IMR-90 (cell line): ENCODE results near the gene ITGB5. TPM values are rescaled to one million over a fixed set of nuclear protein-coding genes. Genes with fewer than 3 reads are reported as not detected.

Source experiments
- ATAC-seq: fragments of 200-7000 bp; cut with Tn5 transposase; 2 replicates; pipeline ENCODE4 v1.9.1; 2020; ENCODE audit warnings: low read depth, mild to moderate bottlenecking, moderate library complexity
- BruUV-seq: library from RNA; stranded (reverse); fragments of 400-500 nt; replicated peaks from 2 replicates; lab custom pipeline; 2021; lab: Mats Ljungman, UMichigan
- CTCF ChIA-PET: fragments of 300-600 bp; formaldehyde crosslinking; extraction: SDS; loops from one replicate; lab custom pipeline; 2021; ENCODE audit warnings: antibody characterized with exemption; lab: Yijun Ruan, JAX
- POLR2A ChIA-PET: fragments of 300-600 bp; sonication (Branson Sonifier 250); formaldehyde crosslinking; loops from one replicate; lab custom pipeline; 2022; ENCODE audit warnings: antibody characterized with exemption; ENCODE audit not compliant: unreplicated experiment; lab: Charles Lee
- DNase-seq: peaks from one replicate; pipeline ENCODE4 v3.0.0; 2013
- H2AFZ ChIP-seq: replicated peaks from 2 replicates; pipeline ENCODE3; 2013; ENCODE audit warnings: low read length, mild to moderate bottlenecking; ENCODE audit not compliant: poor library complexity
- H2AK5ac ChIP-seq: 2 replicates; pipeline ENCODE4 v1.6.1; 2013; ENCODE audit warnings: low read depth, low read length, inconsistent platforms
- H2AK9ac ChIP-seq: replicated peaks from 2 replicates; pipeline ENCODE3; 2013; ENCODE audit warnings: mild to moderate bottlenecking, low read depth, low read length, moderate library complexity; ENCODE audit not compliant: poor library complexity
- H2BK120ac ChIP-seq: 2 replicates; pipeline ENCODE4 v1.6.1; 2013; ENCODE audit warnings: low read depth, low read length, inconsistent platforms
- H2BK15ac ChIP-seq: 3 replicates; pipeline ENCODE4 v1.6.1; 2013; ENCODE audit warnings: low read depth, low read length, inconsistent platforms
- H2BK20ac ChIP-seq: 2 replicates; pipeline ENCODE4 v1.6.1; 2013; ENCODE audit warnings: low read depth, mild to moderate bottlenecking, inconsistent platforms, low read length, moderate library complexity
- H2BK5ac ChIP-seq: 2 replicates; pipeline ENCODE4 v1.6.1; 2013; ENCODE audit warnings: mild to moderate bottlenecking, low read depth, low read length, inconsistent platforms; ENCODE audit not compliant: poor library complexity, severe bottlenecking
- H3K14ac ChIP-seq: replicated peaks from 2 replicates; pipeline ENCODE4 v1.6.1; 2013; ENCODE audit warnings: low read depth, low read length, inconsistent platforms
- H3K18ac ChIP-seq: 2 replicates; pipeline ENCODE4 v1.6.1; 2013; ENCODE audit warnings: low read depth, low read length, control low read depth
- H3K23ac ChIP-seq: 2 replicates; pipeline ENCODE4 v1.6.1; 2013; ENCODE audit warnings: low read depth, low read length, inconsistent platforms
- H3K27ac ChIP-seq: 2 replicates; pipeline ENCODE4 v1.5.1; 2013; ENCODE audit warnings: mild to moderate bottlenecking, control low read depth, low read length; ENCODE audit not compliant: insufficient read depth
- H3K27me3 ChIP-seq: 2 replicates; pipeline ENCODE4 v1.6.1; 2013; ENCODE audit warnings: low read length; ENCODE audit not compliant: control insufficient read depth, insufficient read depth
- H3K36me3 ChIP-seq: 2 replicates; pipeline ENCODE4 v1.6.1; 2013; ENCODE audit warnings: low read length, mixed read lengths; ENCODE audit not compliant: control insufficient read depth, insufficient read depth
- H3K4ac ChIP-seq: 2 replicates; pipeline ENCODE4 v1.6.1; 2013; ENCODE audit warnings: low read depth, low read length, inconsistent platforms
- H3K4me1 ChIP-seq: 2 replicates; pipeline ENCODE4 v1.6.1; 2013; ENCODE audit warnings: low read length, mixed read lengths; ENCODE audit not compliant: control insufficient read depth, insufficient read depth
- H3K4me2 ChIP-seq: 2 replicates; pipeline ENCODE4 v1.6.1; 2013; ENCODE audit warnings: low read depth, mild to moderate bottlenecking, control low read depth, low read length, moderate library complexity
- H3K4me3 ChIP-seq: 2 replicates; pipeline ENCODE4 v1.5.1; 2013; ENCODE audit warnings: low read depth, mild to moderate bottlenecking, control low read depth, low read length, moderate library complexity; ENCODE audit not compliant: insufficient read depth
- H3K56ac ChIP-seq: 2 replicates; pipeline ENCODE4 v1.6.1; 2013; ENCODE audit warnings: low read length, inconsistent platforms; ENCODE audit not compliant: insufficient read depth; ENCODE audit errors: extremely low read depth
- H3K79me1 ChIP-seq, 2 experiments: 2 replicates each; pipeline ENCODE4 v1.6.1; 2013; ENCODE audit warnings: low read length in 2 of 2, inconsistent platforms in 1 of 2, low read depth in 1 of 2
- H3K9ac ChIP-seq: 2 replicates; pipeline ENCODE4 v1.6.1; 2013; ENCODE audit warnings: low read depth, low read length, control low read depth
- H3K9me1 ChIP-seq: 2 replicates; pipeline ENCODE4 v1.6.1; 2013; ENCODE audit warnings: low read length, inconsistent platforms; ENCODE audit not compliant: insufficient read depth
- H3K9me3 ChIP-seq: 2 replicates; pipeline ENCODE4 v1.6.1; 2013; ENCODE audit warnings: low read length; ENCODE audit not compliant: control insufficient read depth, insufficient read depth
- H4K20me1 ChIP-seq: 2 replicates; pipeline ENCODE4 v1.6.1; 2013; ENCODE audit warnings: low read length, inconsistent platforms; ENCODE audit not compliant: insufficient read depth
- H4K5ac ChIP-seq: 2 replicates; pipeline ENCODE4 v1.6.1; 2013; ENCODE audit warnings: mild to moderate bottlenecking, low read depth, low read length, control low read depth
- H4K8ac ChIP-seq, 2 experiments: 2 replicates each; pipeline ENCODE4 v1.6.1; 2013; ENCODE audit warnings: low read depth in 2 of 2, low read length in 2 of 2, control low read depth in 1 of 2, inconsistent platforms in 1 of 2
- H4K91ac ChIP-seq: 2 replicates; pipeline ENCODE4 v1.6.1; 2013; ENCODE audit warnings: low read depth, low read length, inconsistent platforms; ENCODE audit not compliant: insufficient read depth
- FOS ChIP-seq: fragments of 150-350 bp; IDR thresholded peaks from 2 replicates; pipeline ENCODE4 v1.6.1; 2016; ENCODE audit warnings: low read depth, low read length
- MXI1 ChIP-seq: IDR thresholded peaks from 2 replicates; pipeline ENCODE4 v1.6.1; 2012; ENCODE audit warnings: low read depth, mild to moderate bottlenecking, low read length, moderate library complexity, borderline replicate concordance
- RAD21 ChIP-seq: IDR thresholded peaks from 2 replicates; pipeline ENCODE4 v1.6.1; 2012; ENCODE audit warnings: low read length, improper control_type of control experiment
- RCOR1 ChIP-seq: IDR thresholded peaks from 2 replicates; pipeline ENCODE4 v1.6.1; 2012; ENCODE audit warnings: mild to moderate bottlenecking, low read length, improper control_type of control experiment; ENCODE audit not compliant: insufficient replicate concordance
- RFX5 ChIP-seq: IDR thresholded peaks from 2 replicates; pipeline ENCODE4 v1.8.0; 2012; ENCODE audit warnings: low read depth, mild to moderate bottlenecking, low read length, moderate library complexity
- SMC3 ChIP-seq: fragments of 150-350 bp; IDR thresholded peaks from 2 replicates; pipeline ENCODE4 v1.6.1; 2016; ENCODE audit warnings: low read depth, mild to moderate bottlenecking, antibody characterized with exemption, low read length, moderate library complexity
- dilution Hi-C: fragments of 300-500 bp; cut with HindIII; formaldehyde crosslinking; loops from one replicate; pipeline ENCODE4 v1.14.3; 2018; ENCODE audit warnings: low sequenced_read_pairs; ENCODE audit not compliant: unreplicated experiment
- in situ Hi-C: fragments of 300-500 bp; cut with MboI; formaldehyde crosslinking; loops from 3 replicates; pipeline ENCODE4 v1.14.3; 2019; ENCODE audit warnings: low sequenced_read_pairs, inconsistent platforms, mixed read lengths
- intact Hi-C: fragments of 100-400 bp; cut with micrococcal nuclease; formaldehyde crosslinking; loops from 2 replicates; pipeline ENCODE4 v1.10.0; 2022
- polyA plus RNA-seq, 3 experiments: library from polyadenylated mRNA; depleted of rRNA; stranded (reverse); fragments of >200 nt; gene quantifications; 2 replicates each; pipeline ENCODE4 v1.2.3, GENCODE V29; 2012; ENCODE audit warnings: low replicate concordance in 1 of 3
- total RNA-seq: library from RNA; depleted of rRNA; stranded (reverse); fragments of >200 nt; gene quantifications from 2 replicates; pipeline ENCODE4 v1.2.3, GENCODE V29; 2012
- TF ChIP-seq, protein P1 (sequence below): fragments of 150-350 bp; IDR thresholded peaks from 2 replicates; pipeline ENCODE4 v1.6.1; 2017; ENCODE audit warnings: mild to moderate bottlenecking, antibody characterized with exemption, low read length, low read depth
- TF ChIP-seq, protein P2 (sequence below): conservative IDR thresholded peaks from 2 replicates; pipeline ENCODE4 v1.5.1; 2012; ENCODE audit warnings: mild to moderate bottlenecking, low read depth, low read length, improper control_type of control experiment

Gene ITGB5
- total and polyA plus RNA-seq, 2 of the 4 experiments (the other 2 are of a cell fraction) = 85.0 to 101 TPM

DNA sequence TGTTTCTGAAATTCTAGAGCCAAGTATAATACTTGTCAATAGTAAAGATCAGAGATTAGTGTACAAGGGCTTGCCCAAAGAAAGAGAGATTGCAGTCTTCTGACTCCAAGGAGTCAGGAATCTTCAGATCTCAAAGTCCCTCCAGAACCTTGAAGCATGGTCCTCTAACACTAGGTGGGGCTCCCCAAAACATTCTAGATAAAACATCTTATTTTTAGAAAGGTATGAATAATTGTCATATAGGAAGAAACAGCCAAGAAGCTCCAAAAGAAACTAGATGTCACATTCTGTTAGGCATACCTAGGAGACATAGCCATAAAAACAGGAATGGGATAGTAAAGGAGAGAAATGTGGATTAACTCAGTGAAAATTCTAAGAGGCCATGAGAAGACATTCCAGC is 36.7 kb upstream of the ITGB5 start:
- Histone ChIP-seq H2AK9ac (no peak overlapping the region), H3K27me3 (peaks cover 16% of the 10 kb centered on the region), H3K36me3 (no peaks in the 10 kb centered on the region), H2BK5ac (no peak overlapping the region), H3K4me3 (no peak overlapping the region), H3K9ac (no peak overlapping the region), H2BK15ac (peak overlapping the region; percentile 2; the same call in 1 of the 3 replicates), H4K5ac (no peak overlapping the region), H2AK5ac (no peak overlapping the region), H4K8ac (no peak overlapping the region), H2BK120ac (no peak overlapping the region), H2BK20ac (no peak overlapping the region), H4K20me1 (0 out of 2 replicates have a peak, but pooled peaks cover 4% of the 10 kb centered on the region), H3K18ac (no peak overlapping the region), H3K4ac (no peak overlapping the region), H3K4me1 (peaks cover 2% of the 10 kb centered on the region), H2AFZ (no peak overlapping the region), H3K27ac (no peak overlapping the region), H3K79me1 (no peaks in the 10 kb centered on the region), H3K23ac (no peak overlapping the region), H3K9me1 (peaks cover 4% of the 10 kb centered on the region; the same call in 1 of the 2 replicates), H3K9me3 (no peaks in the 10 kb centered on the region), H3K56ac (no peak overlapping the region), H4K91ac (no peak overlapping the region), H3K4me2 (no peak overlapping the region), H3K14ac (no peak overlapping the region)
- DNase-seq (no peak), ATAC-seq (no peak)
- ChIA-PET CTCF (interaction anchor here (1.1 kb wide), 1 partner anchor 17 kb away, joined by 3 read pairs; no protein-coding TSS in a partner anchor), POLR2A (no interaction called here)
- TF ChIP-seq, protein P1, sequence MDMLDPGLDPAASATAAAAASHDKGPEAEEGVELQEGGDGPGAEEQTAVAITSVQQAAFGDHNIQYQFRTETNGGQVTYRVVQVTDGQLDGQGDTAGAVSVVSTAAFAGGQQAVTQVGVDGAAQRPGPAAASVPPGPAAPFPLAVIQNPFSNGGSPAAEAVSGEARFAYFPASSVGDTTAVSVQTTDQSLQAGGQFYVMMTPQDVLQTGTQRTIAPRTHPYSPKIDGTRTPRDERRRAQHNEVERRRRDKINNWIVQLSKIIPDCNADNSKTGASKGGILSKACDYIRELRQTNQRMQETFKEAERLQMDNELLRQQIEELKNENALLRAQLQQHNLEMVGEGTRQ = no peak
- TF ChIP-seq RFX5 (no peak), FOS (no peak), RAD21 (no peak), MXI1 (no peak), SMC3 (no peak), RCOR1 (no peak)
- TF ChIP-seq, protein P2, sequence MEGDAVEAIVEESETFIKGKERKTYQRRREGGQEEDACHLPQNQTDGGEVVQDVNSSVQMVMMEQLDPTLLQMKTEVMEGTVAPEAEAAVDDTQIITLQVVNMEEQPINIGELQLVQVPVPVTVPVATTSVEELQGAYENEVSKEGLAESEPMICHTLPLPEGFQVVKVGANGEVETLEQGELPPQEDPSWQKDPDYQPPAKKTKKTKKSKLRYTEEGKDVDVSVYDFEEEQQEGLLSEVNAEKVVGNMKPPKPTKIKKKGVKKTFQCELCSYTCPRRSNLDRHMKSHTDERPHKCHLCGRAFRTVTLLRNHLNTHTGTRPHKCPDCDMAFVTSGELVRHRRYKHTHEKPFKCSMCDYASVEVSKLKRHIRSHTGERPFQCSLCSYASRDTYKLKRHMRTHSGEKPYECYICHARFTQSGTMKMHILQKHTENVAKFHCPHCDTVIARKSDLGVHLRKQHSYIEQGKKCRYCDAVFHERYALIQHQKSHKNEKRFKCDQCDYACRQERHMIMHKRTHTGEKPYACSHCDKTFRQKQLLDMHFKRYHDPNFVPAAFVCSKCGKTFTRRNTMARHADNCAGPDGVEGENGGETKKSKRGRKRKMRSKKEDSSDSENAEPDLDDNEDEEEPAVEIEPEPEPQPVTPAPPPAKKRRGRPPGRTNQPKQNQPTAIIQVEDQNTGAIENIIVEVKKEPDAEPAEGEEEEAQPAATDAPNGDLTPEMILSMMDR = no peak
- intact Hi-C loops = loop anchor here (10.0 kb wide), 1 partner anchor 271 kb away; no protein-coding TSS in a partner anchor
- dilution Hi-C loops = no loop called here
- no TSS peak for BruUV-seq
- in situ Hi-C loops = loop anchor here (10.0 kb wide), 1 partner anchor 661 kb away; no protein-coding TSS in a partner anchor
